HG02938 (cell line): ENCODE measurements around the gene CDK16.
"Not testable (repeated sequence)": the region's sequence is repeated elsewhere in the genome, so short reads cannot be mapped to it uniquely, and the experiment has no call there.

Experiments used
- ATAC-seq: cut with Tn5 transposase; IDR thresholded peaks from one replicate; pipeline ENCODE4 v1.9.1; 2021; ENCODE audit warnings: mild to moderate bottlenecking, moderate library complexity; ENCODE audit not compliant: unreplicated experiment

The CDK16 gene

GRCh38 chrX:47247206-47247998 is 28.9 kb downstream of the CDK16 start:
- ATAC-seq = no peak

GRCh38 chrX:47247999-47248320 is 29.5 kb downstream of the CDK16 start:
- no peak for ATAC-seq

DNA sequence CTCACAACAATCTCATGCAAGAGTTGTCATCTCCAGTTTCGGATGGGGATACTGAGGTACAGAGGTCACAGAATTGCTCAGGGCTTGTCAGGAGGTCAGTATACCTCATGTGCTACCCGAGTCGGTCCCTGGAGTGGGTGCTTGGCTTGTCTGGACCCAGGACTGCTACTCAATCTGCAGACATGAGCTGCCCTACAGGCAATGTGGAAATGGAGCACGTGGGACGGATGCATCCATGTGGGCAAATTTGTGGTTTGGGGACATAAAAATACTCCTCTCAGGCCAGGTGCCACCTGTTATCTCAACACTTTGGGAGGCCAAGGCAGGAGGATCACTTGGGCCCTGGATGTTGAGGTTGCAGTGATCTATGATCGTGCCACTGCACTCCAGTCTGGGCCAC is 30.1 kb downstream of the CDK16 start:
- no peak for ATAC-seq

- no peak for ATAC-seq
These were observed 31.5 kb downstream of the CDK16 start for GRCh38 chrX:47250017-47250347.

- ATAC-seq = not testable (repeated sequence)
These were observed 39.1 kb downstream of the CDK16 start for GRCh38 chrX:47257620-47258019.

GRCh38 chrX:47264483-47265173 is 46.1 kb downstream of the CDK16 start:
- ATAC-seq = no peak

DNA sequence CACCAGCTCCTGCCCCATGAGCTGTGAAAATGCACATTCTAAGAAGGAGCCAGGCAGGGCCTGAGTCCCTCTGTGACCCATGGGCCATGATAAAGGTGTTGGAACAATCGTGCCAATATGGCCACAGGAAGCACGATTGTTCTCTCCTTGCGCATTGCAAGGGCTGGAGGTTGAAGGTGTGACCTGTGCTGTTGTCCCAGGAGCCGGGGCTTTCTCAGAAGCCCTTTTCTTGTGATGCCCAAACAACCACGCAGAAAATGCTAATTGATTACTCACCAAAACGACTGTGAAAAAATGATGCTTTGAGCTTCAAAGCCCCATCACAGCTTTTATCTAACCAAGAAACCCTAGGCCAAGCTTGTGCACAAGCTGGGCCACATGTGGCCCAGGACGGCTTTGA is 48.2 kb downstream of the CDK16 start:
- ATAC-seq = no peak

- no peak for ATAC-seq
These were observed 53.5 kb downstream of the CDK16 start for GRCh38 chrX:47272013-47272408.

GRCh38 chrX:47273011-47273730 is 54.7 kb downstream of the CDK16 start:
- no peak for ATAC-seq

DNA sequence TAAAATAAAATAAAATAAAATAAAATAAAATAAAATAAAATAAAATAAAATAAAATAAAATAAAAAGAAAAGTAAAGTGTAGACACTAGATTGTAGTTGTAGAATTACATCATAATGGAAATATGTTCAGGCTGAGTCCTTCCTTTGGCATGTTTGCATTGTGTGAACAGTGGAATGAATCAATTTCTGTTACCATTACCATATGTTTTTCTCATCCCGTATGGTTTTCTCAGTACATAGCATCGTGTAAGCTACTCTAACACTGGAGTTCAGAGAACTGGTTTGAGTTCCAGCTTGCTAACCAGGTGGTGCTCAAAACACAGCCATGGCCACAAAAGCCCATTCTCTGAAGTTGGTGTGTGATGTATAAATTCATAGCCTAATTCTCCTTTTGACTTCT is 60.2 kb downstream of the CDK16 start:
- no peak for ATAC-seq
